SK-N-SH (cell line): ENCODE data around the gene ART4.

Source experiments
- CHD2 ChIP-seq: fragments of 150-350 bp; IDR thresholded peaks from 2 replicates; pipeline ENCODE4 v1.6.1; 2018; ENCODE audit warnings: low read length; ENCODE audit not compliant: partially characterized antibody
- CTCF ChIP-seq: fragments of 200-600 bp; sonication (generic); IDR thresholded peaks from 2 replicates; pipeline ENCODE4 v1.6.1; 2017; ENCODE audit warnings: antibody characterized with exemption, mild to moderate bottlenecking, moderate library complexity
- MXI1 ChIP-seq: IDR thresholded peaks from 2 replicates; pipeline ENCODE4 v1.6.1; 2012; ENCODE audit warnings: mild to moderate bottlenecking, low read depth, low read length, improper control_type of control experiment
- POLR2AphosphoS5 ChIP-seq: IDR thresholded peaks from 2 replicates; pipeline ENCODE4 v1.6.1; 2012; ENCODE audit warnings: low read depth, low read length
- RCOR1 ChIP-seq: fragments of 150-350 bp; IDR thresholded peaks from 2 replicates; pipeline ENCODE4 v1.6.1; 2017; ENCODE audit warnings: antibody characterized with exemption, low read length
- RFX5 ChIP-seq: IDR thresholded peaks from 2 replicates; pipeline ENCODE4 v1.6.1; 2012; ENCODE audit warnings: mild to moderate bottlenecking, improper control_type of control experiment, low read length
- USF1 ChIP-seq: IDR thresholded peaks from 2 replicates; pipeline ENCODE4 v1.4.0; 2012; ENCODE audit warnings: low read depth, borderline replicate concordance
- YY1 ChIP-seq: IDR thresholded peaks from 2 replicates; pipeline ENCODE4 v1.4.0; 2012; ENCODE audit warnings: low read depth, mild to moderate bottlenecking
- ZBTB33 ChIP-seq: IDR thresholded peaks from 2 replicates; pipeline ENCODE4 v1.4.0; 2012; ENCODE audit warnings: low read depth, borderline replicate concordance

- no peak for TF ChIP-seq RCOR1
- TF ChIP-seq CTCF = no peak
- TF ChIP-seq RFX5 = no peak
- no peak for TF ChIP-seq ZBTB33
- no peak for TF ChIP-seq POLR2AphosphoS5
- TF ChIP-seq USF1 = no peak
- TF ChIP-seq CHD2 = no peak
- TF ChIP-seq YY1 = no peak
- no peak for TF ChIP-seq MXI1
Observed at GRCh38 chr12:14846042-14846587, 2.8 kb upstream of the ART4 start.
